GM18526 (cell line): ENCODE data around the gene GTF2A1.
A peak's percentile ranks its signal among the peaks of the same experiment; 100 is the strongest.

Experiments
- POLR2A ChIP-seq: IDR thresholded peaks from 3 replicates; pipeline ENCODE4 v1.6.1; 2011; ENCODE audit not compliant: insufficient read length; ENCODE audit errors: extremely low read depth

Gene GTF2A1

DNA sequence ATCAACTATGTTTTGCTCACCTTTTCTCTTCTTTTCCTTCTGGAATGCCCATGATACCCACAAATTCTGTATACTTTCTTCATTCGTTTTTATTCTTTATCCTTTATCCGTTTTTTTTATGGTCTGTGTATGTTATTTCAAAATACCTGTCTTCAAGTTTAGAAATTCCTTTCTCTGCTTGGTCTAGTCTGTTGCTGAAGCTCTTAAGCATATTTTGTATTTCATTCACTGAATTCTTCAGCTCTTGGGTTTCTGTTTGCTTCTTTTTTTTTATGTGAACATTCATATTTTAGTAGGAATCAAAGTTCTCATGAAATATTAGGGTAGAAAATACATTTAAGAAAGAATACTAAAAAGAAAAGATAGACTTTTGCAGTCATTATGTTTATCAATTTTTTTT lies 22.7 kb upstream of the GTF2A1 start:
- no peak for TF ChIP-seq POLR2A

DNA sequence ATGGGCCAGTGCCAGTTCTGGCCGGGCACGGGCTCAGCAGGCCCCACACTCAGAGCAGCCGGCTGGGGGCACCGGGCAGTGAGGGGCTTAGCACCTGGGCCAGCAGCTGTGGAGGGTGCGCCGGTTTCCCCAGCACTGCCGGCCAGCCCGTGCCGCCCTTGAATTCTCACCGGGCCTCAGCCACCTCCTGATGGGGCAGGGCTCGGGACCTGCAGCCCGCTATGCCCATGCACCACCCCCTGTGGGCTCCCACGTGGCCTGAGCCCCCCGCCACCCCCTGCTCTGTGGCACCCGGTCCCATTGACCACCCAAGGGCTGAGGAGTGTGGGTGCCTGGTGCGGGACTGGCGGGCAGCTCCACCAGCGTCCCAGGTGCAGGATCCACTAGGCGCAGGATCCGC lies 15.4 kb upstream of the GTF2A1 start:
- no peak for TF ChIP-seq POLR2A

DNA sequence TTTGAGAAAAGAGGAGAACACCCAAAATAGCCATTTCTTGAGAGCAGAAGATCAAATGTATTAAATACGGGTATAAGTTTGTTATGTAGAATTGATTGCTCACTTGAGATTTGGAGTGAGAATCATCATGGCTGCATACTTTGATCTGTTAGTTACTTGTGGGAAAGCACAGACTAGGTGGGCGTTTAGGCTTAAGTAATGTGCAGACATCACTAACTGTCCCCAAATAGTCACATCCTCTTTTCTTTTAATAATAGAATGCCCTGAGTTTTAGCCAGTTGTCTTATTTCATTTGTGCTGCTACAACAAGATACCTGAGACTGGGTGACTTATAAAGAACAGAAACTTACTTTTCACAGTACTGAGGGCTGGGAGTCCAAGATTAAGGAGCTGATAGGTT lies 14.3 kb upstream of the GTF2A1 start:
- TF ChIP-seq POLR2A: no peak

DNA sequence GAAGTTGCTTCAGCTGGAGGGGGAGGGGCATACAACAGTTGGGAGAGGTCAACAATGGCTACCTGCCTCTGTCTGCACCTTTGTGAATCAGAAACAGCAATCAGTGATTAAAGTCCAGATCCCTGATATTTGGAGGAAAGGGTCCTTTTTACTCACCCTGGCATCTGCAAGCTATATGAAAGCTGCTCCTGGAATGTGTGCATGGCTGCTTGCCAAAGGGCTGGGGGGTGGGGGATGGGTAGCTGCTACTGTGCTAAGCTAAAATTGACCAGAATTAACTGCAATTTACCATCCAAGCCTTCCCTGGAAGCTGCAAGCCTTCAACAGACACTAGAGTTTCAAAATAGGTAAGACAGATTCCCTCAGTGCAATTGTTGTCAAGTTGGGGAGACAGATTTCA lies 13.5 kb upstream of the GTF2A1 start:
- no peak for TF ChIP-seq POLR2A

DNA sequence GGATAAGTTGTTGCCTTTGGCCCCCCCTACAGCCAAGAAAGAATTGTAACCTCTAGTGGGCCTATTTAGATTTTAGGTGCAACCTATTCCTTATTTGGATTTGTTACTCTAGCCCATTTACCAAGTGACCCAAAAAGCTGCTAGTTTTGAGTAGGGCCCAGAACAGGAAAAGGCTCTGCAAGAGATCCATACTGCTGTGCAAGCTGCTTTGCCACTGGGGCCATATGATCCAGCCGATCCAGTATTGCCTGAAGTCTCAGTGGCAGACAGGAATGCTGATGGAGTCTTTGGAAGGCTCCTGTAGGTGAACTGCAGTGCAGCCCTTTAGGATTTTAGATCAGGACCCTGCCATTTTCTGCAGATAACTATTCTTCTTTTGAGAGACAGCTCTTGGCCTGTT lies 12.9 kb upstream of the GTF2A1 start:
- no peak for TF ChIP-seq POLR2A

DNA sequence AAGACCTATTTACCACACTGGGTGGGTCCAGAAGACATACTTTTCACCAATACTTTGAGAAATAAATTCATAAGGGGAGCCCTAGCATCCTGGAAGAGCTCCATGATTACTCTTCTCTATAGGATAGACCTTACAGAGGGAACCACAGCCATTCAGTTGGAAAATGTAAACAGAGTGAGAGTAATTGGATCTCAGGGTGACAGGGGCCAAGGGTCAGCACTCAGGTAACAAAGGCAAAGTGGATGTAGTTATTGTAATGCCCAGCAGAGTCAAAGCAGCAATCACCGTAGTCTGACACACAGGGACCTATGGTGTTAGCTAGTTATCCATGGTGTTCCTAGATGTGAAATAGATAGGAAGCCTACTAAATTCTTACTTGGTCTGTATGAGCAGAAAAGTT lies 10.8 kb upstream of the GTF2A1 start:
- no peak for TF ChIP-seq POLR2A

DNA sequence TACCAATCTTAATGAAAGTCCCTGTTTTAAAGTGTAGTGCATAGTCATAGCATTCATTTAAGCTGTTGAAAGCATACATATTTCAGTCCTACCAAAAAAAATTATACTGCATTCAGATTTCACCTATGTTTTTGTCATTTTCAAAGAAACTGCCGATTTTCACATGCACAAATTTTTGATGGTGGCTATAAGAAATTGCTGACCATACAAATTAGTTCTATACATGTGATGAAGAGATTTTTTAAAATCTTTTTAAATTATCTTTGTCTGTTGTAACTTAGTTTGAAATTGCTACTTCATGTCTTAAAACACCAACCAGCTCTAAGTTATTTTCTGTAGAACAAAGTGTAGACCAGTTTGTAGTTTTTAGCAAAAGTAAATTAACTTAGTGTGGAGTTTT lies 3.5 kb upstream of the GTF2A1 start:
- no peak for TF ChIP-seq POLR2A

DNA sequence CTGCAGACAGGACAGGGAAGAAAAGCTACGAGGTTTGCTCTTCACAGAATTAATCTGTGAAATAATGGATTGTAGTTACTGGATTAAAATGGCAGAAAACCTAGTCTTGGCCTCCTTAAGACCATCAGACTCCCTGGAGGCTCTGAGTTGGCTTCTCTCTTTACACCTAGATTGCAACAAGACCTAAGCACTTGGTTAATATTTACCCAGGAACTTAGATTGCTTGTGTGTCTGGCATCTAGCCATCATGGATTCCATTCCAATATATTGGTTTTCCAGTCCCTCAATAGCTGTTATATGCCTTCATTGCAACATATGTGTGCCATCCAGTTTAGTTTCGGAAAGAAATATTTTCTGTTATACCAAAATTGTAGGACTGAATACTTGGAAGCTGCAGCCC lies 1.9 kb upstream of the GTF2A1 start:
- no peak for TF ChIP-seq POLR2A

DNA sequence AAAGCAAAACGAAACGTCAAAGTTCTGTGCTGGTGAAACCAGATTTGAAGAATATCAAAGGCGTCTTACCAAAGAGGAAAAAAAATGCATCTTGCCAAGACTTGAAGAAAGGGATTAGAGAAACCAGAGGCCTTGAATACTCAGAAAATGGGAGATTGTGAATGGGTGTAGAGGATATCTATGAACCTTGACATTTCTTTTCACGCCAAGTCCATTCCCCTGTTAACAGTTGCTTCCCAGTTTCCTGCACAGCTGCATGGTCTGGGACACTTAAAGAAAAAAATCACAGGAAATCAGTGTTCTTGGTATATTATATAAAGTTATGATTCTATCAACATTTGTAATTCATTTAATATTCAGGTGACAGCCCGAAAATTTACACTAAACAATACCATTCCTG lies 1.4 kb upstream of the GTF2A1 start:
- TF ChIP-seq POLR2A: no peak

DNA sequence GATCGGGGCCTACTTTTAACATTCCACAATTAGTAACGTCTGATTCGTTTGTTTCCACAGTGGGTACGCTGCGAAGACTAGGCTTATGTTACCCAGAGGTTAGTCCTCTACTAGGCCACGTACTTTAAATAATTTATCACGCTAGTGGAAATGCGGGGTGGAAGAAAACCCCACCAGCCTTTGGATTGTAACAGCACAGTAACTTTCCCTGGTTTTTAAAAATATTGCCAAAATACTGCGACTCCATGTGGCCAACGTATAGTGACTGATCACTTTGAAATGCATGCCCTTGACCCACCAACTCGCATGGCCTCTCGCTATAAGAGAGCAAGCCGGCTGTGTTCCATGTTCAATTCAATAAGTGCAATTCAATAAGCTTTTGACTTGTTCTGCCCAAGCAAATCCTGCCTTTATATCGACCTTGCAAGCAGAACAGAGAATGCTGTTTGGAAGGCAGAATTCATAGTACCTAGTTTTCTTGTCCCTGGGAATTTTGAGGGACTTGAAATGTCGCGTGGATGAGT lies 882 bp upstream of the GTF2A1 start:
- TF ChIP-seq POLR2A: no peak

DNA sequence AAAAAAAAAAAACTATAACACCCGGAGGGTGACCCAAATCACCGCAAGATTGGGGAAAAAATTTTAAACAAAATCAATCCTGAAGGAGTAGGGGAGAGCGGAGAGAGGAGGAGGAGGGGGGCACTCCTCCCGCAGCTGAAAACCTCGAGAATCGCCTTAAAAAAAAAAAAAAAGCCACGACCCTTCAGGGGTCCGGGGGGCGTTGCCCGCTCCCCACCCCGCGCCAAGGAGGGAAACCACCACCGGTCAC lies 254 bp downstream of the GTF2A1 start:
- no peak for TF ChIP-seq POLR2A

DNA sequence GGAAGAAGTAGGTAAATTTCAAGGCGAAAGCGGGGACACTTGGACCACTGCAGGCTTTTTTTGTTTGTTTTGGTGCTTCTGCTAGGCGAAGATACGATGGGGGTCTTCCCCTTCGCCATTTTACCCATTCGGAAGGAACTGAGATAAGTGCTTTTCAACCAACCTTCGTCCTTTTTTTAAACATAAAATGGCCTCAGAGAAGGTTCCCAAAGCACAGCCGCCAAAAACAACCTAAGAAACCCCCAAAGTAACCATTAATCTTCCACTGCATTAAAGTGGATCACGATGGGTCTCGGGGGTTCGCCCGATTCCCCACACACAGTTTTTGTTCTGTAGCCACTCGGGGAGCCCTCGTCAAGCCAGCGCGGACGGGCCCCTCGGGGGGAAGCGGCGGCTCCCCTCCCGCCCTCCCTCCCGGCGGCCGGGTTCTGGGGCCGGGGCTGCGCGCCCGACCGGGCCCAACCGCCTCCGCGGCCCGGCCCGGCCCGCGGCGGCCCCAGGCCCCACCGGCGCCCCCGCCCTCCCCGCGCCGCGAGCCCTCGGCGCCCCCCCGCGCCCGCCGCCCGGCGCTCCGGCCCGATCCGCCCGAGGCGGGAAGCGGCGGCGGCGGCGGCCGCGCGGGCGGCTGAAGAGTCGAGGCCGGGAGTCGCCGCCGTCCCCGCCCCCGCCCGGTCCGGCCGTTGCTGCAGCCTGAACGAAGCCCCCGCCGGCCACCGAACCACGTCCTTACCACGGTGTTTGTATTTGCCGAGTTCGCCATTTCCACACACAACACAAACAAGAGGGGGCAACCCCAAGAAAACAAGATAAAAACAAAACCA lies 790 bp downstream of the GTF2A1 start:
- no peak for TF ChIP-seq POLR2A

DNA sequence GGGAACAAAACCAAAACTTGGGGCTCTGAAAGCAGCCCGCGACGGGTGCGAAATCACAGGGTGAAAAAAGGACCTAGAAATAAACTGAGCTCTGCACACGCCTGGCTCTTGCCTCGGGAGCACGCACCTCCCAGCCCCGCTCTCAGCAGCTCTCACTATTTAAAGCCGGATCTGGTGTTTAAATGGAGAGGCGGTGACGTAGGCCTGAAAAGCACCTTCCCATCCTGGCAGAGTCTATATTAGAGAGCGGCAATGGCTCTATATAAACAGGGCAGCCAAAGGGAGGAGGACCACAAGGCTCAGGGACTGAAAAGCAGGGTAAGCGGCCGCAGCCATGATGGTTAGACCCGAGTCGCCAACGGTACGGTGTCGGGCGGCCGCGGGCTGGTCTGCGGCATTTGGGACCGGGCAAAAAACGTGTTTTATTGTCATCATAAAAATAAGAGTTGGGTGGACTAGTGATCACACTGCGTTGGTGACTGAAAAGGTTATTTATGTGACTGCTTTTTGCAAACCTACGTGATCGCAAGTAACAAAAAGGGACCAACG lies 1.5 kb downstream of the GTF2A1 start:
- peak; percentile 98 for TF ChIP-seq POLR2A

DNA sequence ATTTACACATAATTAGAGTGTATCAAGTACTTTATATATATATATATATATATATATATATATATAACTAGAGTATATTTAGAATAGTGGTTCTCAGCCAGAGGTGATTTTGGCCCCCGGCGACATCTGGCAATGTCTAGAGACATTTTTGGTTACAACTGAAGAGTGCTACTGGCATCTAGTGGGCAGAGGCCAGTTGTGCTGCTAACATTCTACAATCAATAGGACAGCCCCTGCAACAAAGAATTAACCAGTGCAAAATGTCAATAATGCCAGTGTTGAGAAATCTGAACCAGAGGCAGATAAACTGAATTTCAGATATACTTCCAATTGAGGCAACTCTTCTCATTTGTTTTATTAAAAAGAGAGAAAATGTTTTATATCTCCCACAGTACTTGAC lies 8.9 kb downstream of the GTF2A1 start:
- TF ChIP-seq POLR2A: no peak

DNA sequence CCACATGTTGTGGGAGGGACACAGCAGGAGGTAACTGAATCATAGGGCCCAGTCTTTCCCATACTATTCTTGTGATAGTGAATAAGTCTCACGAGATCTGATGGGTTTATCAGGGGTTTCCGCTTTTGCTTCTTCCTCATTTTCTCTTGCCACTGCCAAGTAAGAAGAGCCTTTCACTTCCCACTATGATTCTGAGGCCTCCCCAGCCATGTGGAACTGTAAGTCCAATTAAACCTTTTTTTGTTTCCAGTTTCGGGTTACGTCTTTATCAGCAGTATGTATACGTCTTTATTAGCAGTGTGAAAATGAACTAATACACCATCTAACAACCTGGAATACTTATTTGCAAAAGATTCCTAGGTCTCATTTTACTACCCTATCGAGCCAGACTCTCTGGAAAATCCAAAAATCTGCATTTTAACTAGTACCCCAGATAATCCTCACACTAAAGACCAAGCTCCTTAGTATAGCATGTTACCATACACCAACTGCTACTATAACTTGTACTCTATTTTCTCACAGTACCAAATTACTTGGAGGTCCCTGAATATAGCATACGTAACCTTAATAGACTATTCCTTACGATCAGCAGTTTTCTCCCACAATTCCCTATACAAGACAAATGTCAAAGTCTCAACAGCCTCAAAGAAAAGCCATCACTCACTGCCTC lies 11.5 kb downstream of the GTF2A1 start:
- TF ChIP-seq POLR2A: no peak

DNA sequence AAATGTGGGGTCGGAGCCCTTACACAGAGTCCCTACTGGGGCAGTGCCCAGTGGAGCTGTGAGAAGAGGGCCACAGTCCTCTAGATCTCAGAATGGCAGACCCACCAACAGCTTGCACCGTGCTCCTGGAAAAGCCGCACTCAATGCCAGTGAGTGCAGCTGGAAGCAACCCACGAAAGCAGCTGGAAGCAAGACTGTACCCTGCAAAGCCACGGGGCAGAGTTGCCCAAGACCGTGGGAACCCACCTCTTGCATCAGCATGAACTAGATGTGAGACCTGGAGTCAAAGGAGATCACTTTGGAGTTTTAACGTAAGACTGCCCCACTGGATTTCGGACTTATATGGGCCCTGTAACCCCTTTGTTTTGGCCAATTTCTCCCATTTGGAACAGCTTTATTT lies 12.3 kb downstream of the GTF2A1 start:
- TF ChIP-seq POLR2A: no peak
